HEK293 (cell line): ENCODE results near the gene SIK3.
A peak's percentile ranks its signal among the peaks of the same experiment; 100 is the strongest.

Experiments used
- CTCF ChIA-PET: fragments of 350-600 bp; formaldehyde crosslinking; extraction: SDS; loops from one replicate; lab custom pipeline; 2021; ENCODE audit warnings: antibody characterized with exemption; lab: Yijun Ruan, JAX
- POLR2A ChIA-PET: fragments of 300-600 bp; formaldehyde crosslinking; extraction: SDS; loops from one replicate; lab custom pipeline; 2020; ENCODE audit warnings: antibody characterized with exemption, inconsistent platforms; lab: Yijun Ruan, JAX
- H3K27ac ChIP-seq: fragments of 200-500 bp; sonication (Bioruptor generic); 2 replicates; pipeline ENCODE4 v1.5.1; 2014; ENCODE audit warnings: low read depth, low read length, control low read depth, inconsistent platforms; ENCODE audit errors: extremely low read depth
- H3K36me3 ChIP-seq, 2 experiments: fragments of 200-500 bp in 1 of 2; sonication (Bioruptor generic) in 1 of 2; 1 replicate in 1 of 2; 2 replicates in 1 of 2; pipeline ENCODE4 v1.5.1; 2014 to 2017; ENCODE audit warnings: inconsistent platforms in 2 of 2, low read length in 2 of 2; ENCODE audit not compliant: control insufficient read depth in 2 of 2, insufficient read depth in 1 of 2
- H3K4me1 ChIP-seq: fragments of 200-500 bp; sonication (Bioruptor generic); 2 replicates; pipeline ENCODE4 v1.5.1; 2014; ENCODE audit warnings: mild to moderate bottlenecking, low read length, inconsistent platforms; ENCODE audit not compliant: control insufficient read depth, insufficient read depth
- H3K4me3 ChIP-seq: 2 replicates; pipeline ENCODE4 v1.5.1; 2011; ENCODE audit warnings: low read depth, mild to moderate bottlenecking, control low read depth, low read length, moderate library complexity
- H3K9me3 ChIP-seq: fragments of 200-500 bp; sonication (Bioruptor generic); 2 replicates; pipeline ENCODE4 v1.5.1; 2014; ENCODE audit warnings: low read depth, low read length, inconsistent platforms; ENCODE audit not compliant: control insufficient read depth, insufficient read depth
- GFI1B ChIP-seq: fragments of 450-650 bp; formaldehyde crosslinking; IDR thresholded peaks from 2 replicates; pipeline ENCODE4 v1.5.1; 2016; ENCODE audit warnings: missing biosample characterization, missing genetic modification characterization
- HOXA7 ChIP-seq: sonication (generic); formaldehyde crosslinking; IDR thresholded peaks from 2 replicates; pipeline ENCODE4 v1.8.1; 2022; ENCODE audit warnings: missing genetic modification reagents, borderline replicate concordance
- HOXD13 ChIP-seq: sonication (generic); formaldehyde crosslinking; IDR thresholded peaks from 2 replicates; pipeline ENCODE4 v1.8.0; 2022; ENCODE audit warnings: missing genetic modification reagents, borderline replicate concordance
- KLF1 ChIP-seq: fragments of 450-650 bp; formaldehyde crosslinking; IDR thresholded peaks from 2 replicates; pipeline ENCODE4 v1.5.1; 2016; ENCODE audit warnings: missing biosample characterization, missing genetic modification characterization
- KLF8 ChIP-seq: fragments of 450-650 bp; formaldehyde crosslinking; IDR thresholded peaks from 2 replicates; pipeline ENCODE4 v1.5.1; 2016; ENCODE audit warnings: missing biosample characterization, missing genetic modification characterization
- OVOL3 ChIP-seq: fragments of 450-650 bp; formaldehyde crosslinking; IDR thresholded peaks from 2 replicates; pipeline ENCODE4 v1.5.1; 2016; ENCODE audit warnings: missing biosample characterization, missing genetic modification characterization
- PRDM1 ChIP-seq: fragments of 450-650 bp; formaldehyde crosslinking; IDR thresholded peaks from 2 replicates; pipeline ENCODE4; 2016; ENCODE audit warnings: missing biosample characterization, missing genetic modification characterization
- PRDM4 ChIP-seq: fragments of 450-650 bp; formaldehyde crosslinking; IDR thresholded peaks from 2 replicates; pipeline ENCODE4 v1.5.1; 2017; ENCODE audit warnings: missing biosample characterization, missing genetic modification characterization
- PRDM6 ChIP-seq: fragments of 450-650 bp; formaldehyde crosslinking; IDR thresholded peaks from 2 replicates; pipeline ENCODE4 v1.5.1; 2017; ENCODE audit warnings: missing biosample characterization, missing genetic modification characterization
- ZBTB11 ChIP-seq: fragments of 450-650 bp; formaldehyde crosslinking; conservative IDR thresholded peaks from 2 replicates; pipeline ENCODE4 v1.5.1; 2016; ENCODE audit warnings: low read depth, missing biosample characterization, missing genetic modification characterization
- ZBTB17 ChIP-seq: fragments of 450-650 bp; formaldehyde crosslinking; IDR thresholded peaks from 2 replicates; pipeline ENCODE4 v1.5.1; 2016; ENCODE audit warnings: missing biosample characterization, missing genetic modification characterization
- ZNF211 ChIP-seq: fragments of 450-650 bp; formaldehyde crosslinking; IDR thresholded peaks from 2 replicates; pipeline ENCODE4 v1.5.1; 2016; ENCODE audit warnings: low read depth, missing biosample characterization, missing genetic modification characterization
- ZNF26 ChIP-seq: fragments of 450-650 bp; formaldehyde crosslinking; IDR thresholded peaks from 2 replicates; pipeline ENCODE4 v1.5.1; 2016; ENCODE audit warnings: missing biosample characterization, missing genetic modification characterization
- ZNF341 ChIP-seq: fragments of 450-650 bp; formaldehyde crosslinking; IDR thresholded peaks from 2 replicates; pipeline ENCODE4; 2016; ENCODE audit warnings: low read depth, missing biosample characterization, missing genetic modification characterization
- ZNF366 ChIP-seq: fragments of 450-650 bp; formaldehyde crosslinking; conservative IDR thresholded peaks from 2 replicates; pipeline ENCODE4 v1.5.1; 2016; ENCODE audit warnings: missing biosample characterization, missing genetic modification characterization
- ZNF391 ChIP-seq: fragments of 450-650 bp; formaldehyde crosslinking; IDR thresholded peaks from 2 replicates; pipeline ENCODE4 v1.5.1; 2016; ENCODE audit warnings: low read depth, missing biosample characterization, missing genetic modification characterization, borderline replicate concordance
- ZNF449 ChIP-seq: fragments of 450-650 bp; formaldehyde crosslinking; IDR thresholded peaks from 2 replicates; pipeline ENCODE4 v1.5.1; 2017; ENCODE audit warnings: missing biosample characterization, mild to moderate bottlenecking, missing genetic modification characterization, moderate library complexity
- ZNF596 ChIP-seq: fragments of 450-650 bp; IDR thresholded peaks from 2 replicates; pipeline ENCODE4 v1.5.0; 2018; ENCODE audit warnings: missing biosample characterization, mild to moderate bottlenecking, missing genetic modification characterization, moderate library complexity
- ZNF621 ChIP-seq: fragments of 450-650 bp; formaldehyde crosslinking; IDR thresholded peaks from 2 replicates; pipeline ENCODE4 v1.5.1; 2017; ENCODE audit warnings: missing biosample characterization, missing genetic modification characterization
- ZNF792 ChIP-seq: fragments of 450-650 bp; formaldehyde crosslinking; IDR thresholded peaks from 2 replicates; pipeline ENCODE4 v1.5.1; 2016; ENCODE audit warnings: missing biosample characterization, missing genetic modification characterization
- ZNF843 ChIP-seq: fragments of 450-650 bp; formaldehyde crosslinking; IDR thresholded peaks from 2 replicates; pipeline ENCODE4 v1.5.1; 2016; ENCODE audit warnings: missing biosample characterization, missing genetic modification characterization
- ZSCAN30 ChIP-seq: fragments of 450-650 bp; IDR thresholded peaks from 2 replicates; pipeline ENCODE4 v1.5.1; 2018; ENCODE audit warnings: missing biosample characterization, mild to moderate bottlenecking, missing genetic modification characterization, moderate library complexity

SIK3 gene

DNA sequence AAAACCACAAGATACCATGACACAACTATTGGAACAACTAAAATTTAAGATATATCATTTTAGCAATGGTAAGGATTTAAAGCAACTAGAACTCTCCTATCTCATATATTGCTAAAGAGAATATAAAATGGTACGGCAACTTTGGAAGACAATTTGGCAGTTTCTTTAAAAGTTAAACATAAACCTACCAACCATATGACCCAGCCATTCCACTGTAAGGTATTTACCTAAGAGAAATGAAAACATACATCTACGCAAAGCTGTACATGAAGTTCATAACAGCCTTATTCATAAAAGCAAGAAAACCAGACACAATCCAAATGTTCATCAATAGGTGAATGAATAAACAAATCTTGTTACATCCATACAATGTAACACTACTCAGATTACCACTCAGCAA, 31.3 kb downstream of the SIK3 start (continued):
- no peak for TF ChIP-seq ZNF391 (tag by site-specific recombination)

DNA sequence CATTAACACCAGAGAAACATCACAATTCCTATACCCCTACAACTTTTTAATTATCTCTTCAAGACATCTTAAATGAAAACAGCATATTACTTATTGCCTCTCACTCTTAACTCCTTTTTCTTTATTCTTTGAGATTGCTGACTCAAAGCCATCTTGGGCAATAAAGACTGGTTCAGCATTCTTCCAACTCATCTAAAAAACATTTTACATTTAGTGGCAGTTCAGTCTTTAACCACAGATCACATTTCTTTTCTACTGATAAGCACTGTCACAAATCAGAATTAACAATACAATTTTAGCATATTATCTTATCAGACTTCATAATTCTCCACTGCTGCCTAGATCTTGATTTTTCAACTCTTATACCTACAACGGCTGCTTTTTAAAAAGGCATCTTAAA, 34.0 kb downstream of the SIK3 start:
- CTCF ChIA-PET, result no interaction called here
- H3K4me3 ChIP-seq, result no peak overlapping the region
- H3K4me1 ChIP-seq, result peaks cover 7% of the 10 kb centered on the region
- POLR2A ChIA-PET, result no interaction called here
- no peak overlapping the region for H3K27ac ChIP-seq
- TF ChIP-seq ZNF843 (tag by site-specific recombination) (0 out of 2 replicates have a peak, but pooled peaks have one; percentile 38), PRDM6 (peak; percentile 82), PRDM1 (tag by site-specific recombination) (0 out of 2 replicates have a peak, but pooled peaks have one; percentile 24), ZNF211 (tag by site-specific recombination) (no peak)
- TF ChIP-seq, all 188 proteins: peak for 3
- Histone ChIP-seq H3K36me3 (no peaks in the 10 kb centered on the region), H3K9me3 (no peaks in the 10 kb centered on the region)

DNA sequence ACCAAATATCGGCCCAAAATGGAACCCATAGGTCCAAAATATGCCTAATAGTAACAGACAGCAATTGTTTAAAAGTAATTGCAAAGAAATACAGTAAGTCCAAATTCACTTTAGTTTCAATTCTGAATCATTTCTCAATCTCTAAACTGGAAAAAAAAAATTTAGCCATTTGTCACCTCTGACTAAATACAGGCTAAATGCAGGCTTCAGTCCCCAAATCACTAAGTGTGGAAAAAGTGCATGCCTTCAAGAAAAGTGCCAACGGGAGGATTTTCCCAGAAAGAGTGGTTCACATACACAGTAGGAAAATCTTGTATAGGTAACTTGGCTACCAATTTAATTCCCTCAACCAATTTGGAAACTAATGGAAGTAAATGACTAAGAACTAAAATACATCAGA, 35.7 kb downstream of the SIK3 start:
- ChIA-PET POLR2A (no interaction called here), CTCF (interaction anchor here (0.7 kb wide), 1 partner anchor 272 kb away, joined by 3 read pairs; no protein-coding TSS in a partner anchor)
- H3K27ac ChIP-seq, result no peak overlapping the region
- peaks cover 7% of the 10 kb centered on the region for H3K4me1 ChIP-seq
- no peak overlapping the region for H3K4me3 ChIP-seq
- no peaks in the 10 kb centered on the region for H3K36me3 ChIP-seq
- no peaks in the 10 kb centered on the region for H3K9me3 ChIP-seq
- no peak for TF ChIP-seq ZNF449 (tag by site-specific recombination)
- TF ChIP-seq KLF1 (tag by site-specific recombination), result no peak
- no peak for TF ChIP-seq HOXD13 (CRISPR knock-in tag)
- no peak for TF ChIP-seq ZNF26 (tag by site-specific recombination)
- no peak for TF ChIP-seq KLF8 (tag by site-specific recombination)
- TF ChIP-seq PRDM4 (tag by site-specific recombination), result no peak
- no peak for TF ChIP-seq ZBTB11 (tag by site-specific recombination)
- no peak for TF ChIP-seq ZNF596
- TF ChIP-seq ZNF366 (tag by site-specific recombination), result no peak
- no peak for TF ChIP-seq ZSCAN30 (tag by site-specific recombination)
- TF ChIP-seq HOXA7 (CRISPR knock-in tag), result no peak
- no peak for TF ChIP-seq ZNF341 (tag by site-specific recombination)
- TF ChIP-seq ZBTB17 (tag by site-specific recombination), result no peak
- TF ChIP-seq OVOL3 (tag by site-specific recombination), result no peak
- no peak for TF ChIP-seq ZNF792 (tag by site-specific recombination)
- no peak for TF ChIP-seq GFI1B (tag by site-specific recombination)
- TF ChIP-seq ZNF621 (tag by site-specific recombination), result no peak
